ENCODE data around the gene ANKRD33B. TPM values are rescaled to one million over a fixed set of nuclear protein-coding genes. Genes with fewer than 3 reads are reported as not detected.

The ANKRD33B gene
- total RNA-seq, 1 donor from 2014 or later: 31.1 TPM

- H3K36me3 Mint-ChIP-seq (ENCODE audit: low read depth): peaks cover 32% of the 10 kb centered on the region
- H3K4me3 Mint-ChIP-seq (ENCODE audit: low read depth): no peak overlapping the region
- H3K4me1 Mint-ChIP-seq (ENCODE audit: low read depth): peaks cover 59% of the 10 kb centered on the region
- no peak overlapping the region for H3K27ac Mint-ChIP-seq
- H3K27me3 Mint-ChIP-seq (ENCODE audit: low read depth): peaks cover under 1% of the 10 kb centered on the region
- intact Hi-C loops (cut with micrococcal nuclease): no loop called here
- no peak for DNase-seq (ENCODE audit: low spot score)
- H3K9me3 Mint-ChIP-seq: no peaks in the 10 kb centered on the region
Measured at GRCh38 chr5:10588779-10589447, 25.0 kb downstream of the ANKRD33B start.

- peak overlapping the region; percentile 2 for H3K27ac Mint-ChIP-seq
- H3K4me1 Mint-ChIP-seq (ENCODE audit: low read depth): peaks cover 60% of the 10 kb centered on the region
- intact Hi-C loops (cut with micrococcal nuclease): no loop called here
- H3K27me3 Mint-ChIP-seq (ENCODE audit: low read depth): no peaks in the 10 kb centered on the region
- peaks cover 28% of the 10 kb centered on the region for H3K36me3 Mint-ChIP-seq (ENCODE audit: low read depth)
- no peak overlapping the region for H3K4me3 Mint-ChIP-seq (ENCODE audit: low read depth)
- H3K9me3 Mint-ChIP-seq: no peaks in the 10 kb centered on the region
- DNase-seq (ENCODE audit: low spot score): no peak
Measured at GRCh38 chr5:10590226-10590999, 26.5 kb downstream of the ANKRD33B start.

- no peak overlapping the region for H3K4me3 Mint-ChIP-seq (ENCODE audit: low read depth)
- H3K4me1 Mint-ChIP-seq (ENCODE audit: low read depth): peaks cover 63% of the 10 kb centered on the region
- no peak overlapping the region for H3K27ac Mint-ChIP-seq
- H3K9me3 Mint-ChIP-seq: peaks cover under 1% of the 10 kb centered on the region
- no peak for DNase-seq (ENCODE audit: low spot score)
- intact Hi-C loops (cut with micrococcal nuclease): no loop called here
- no peaks in the 10 kb centered on the region for H3K27me3 Mint-ChIP-seq (ENCODE audit: low read depth)
- peaks cover 30% of the 10 kb centered on the region for H3K36me3 Mint-ChIP-seq (ENCODE audit: low read depth)
Measured at GRCh38 chr5:10591159-10591558, 27.3 kb downstream of the ANKRD33B start.

GRCh38 chr5:10591966-10592365 lies 28.1 kb downstream of the ANKRD33B start:
- intact Hi-C loops (cut with micrococcal nuclease): loop anchor here (2.0 kb wide), 1 partner anchor 27 kb away; the partner anchor contains the start of gene ANKRD33B
- Mint-ChIP-seq H3K27ac (no peak overlapping the region), H3K36me3 (ENCODE audit: low read depth) (peaks cover 38% of the 10 kb centered on the region), H3K4me3 (ENCODE audit: low read depth) (no peak overlapping the region), H3K27me3 (ENCODE audit: low read depth) (no peaks in the 10 kb centered on the region), H3K9me3 (peaks cover 4% of the 10 kb centered on the region), H3K4me1 (ENCODE audit: low read depth) (peaks cover 65% of the 10 kb centered on the region)
- no peak for DNase-seq (ENCODE audit: low spot score)

DNA sequence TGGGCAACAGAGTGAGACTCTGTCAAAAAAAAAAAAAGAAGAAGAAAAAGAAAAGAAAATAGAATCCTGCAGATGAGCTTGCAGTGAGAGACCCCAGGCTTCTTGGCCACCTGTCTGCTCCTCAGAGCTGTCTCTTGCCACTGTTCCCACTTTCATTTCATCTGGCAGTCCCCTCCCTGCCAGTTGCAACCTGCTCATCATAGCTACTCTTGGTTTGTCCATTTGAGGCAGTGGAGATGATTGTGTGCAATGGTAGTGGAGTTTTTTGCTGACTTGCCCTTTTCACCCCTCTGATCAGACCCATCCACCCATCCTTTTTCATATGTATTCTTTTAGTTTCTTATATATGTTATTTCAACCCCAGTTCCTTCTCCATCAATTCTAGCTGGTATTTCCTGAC lies 28.7 kb downstream of the ANKRD33B start:
- H3K27ac Mint-ChIP-seq: no peak overlapping the region
- peaks cover 4% of the 10 kb centered on the region for H3K9me3 Mint-ChIP-seq
- H3K4me3 Mint-ChIP-seq (ENCODE audit: low read depth): no peak overlapping the region
- no peak for DNase-seq (ENCODE audit: low spot score)
- H3K27me3 Mint-ChIP-seq (ENCODE audit: low read depth): no peaks in the 10 kb centered on the region
- peaks cover 70% of the 10 kb centered on the region for H3K4me1 Mint-ChIP-seq (ENCODE audit: low read depth)
- intact Hi-C loops (cut with micrococcal nuclease): loop anchor here (2.0 kb wide), 1 partner anchor 28 kb away; the partner anchor contains the start of gene ANKRD33B
- peaks cover 44% of the 10 kb centered on the region for H3K36me3 Mint-ChIP-seq (ENCODE audit: low read depth)

DNA sequence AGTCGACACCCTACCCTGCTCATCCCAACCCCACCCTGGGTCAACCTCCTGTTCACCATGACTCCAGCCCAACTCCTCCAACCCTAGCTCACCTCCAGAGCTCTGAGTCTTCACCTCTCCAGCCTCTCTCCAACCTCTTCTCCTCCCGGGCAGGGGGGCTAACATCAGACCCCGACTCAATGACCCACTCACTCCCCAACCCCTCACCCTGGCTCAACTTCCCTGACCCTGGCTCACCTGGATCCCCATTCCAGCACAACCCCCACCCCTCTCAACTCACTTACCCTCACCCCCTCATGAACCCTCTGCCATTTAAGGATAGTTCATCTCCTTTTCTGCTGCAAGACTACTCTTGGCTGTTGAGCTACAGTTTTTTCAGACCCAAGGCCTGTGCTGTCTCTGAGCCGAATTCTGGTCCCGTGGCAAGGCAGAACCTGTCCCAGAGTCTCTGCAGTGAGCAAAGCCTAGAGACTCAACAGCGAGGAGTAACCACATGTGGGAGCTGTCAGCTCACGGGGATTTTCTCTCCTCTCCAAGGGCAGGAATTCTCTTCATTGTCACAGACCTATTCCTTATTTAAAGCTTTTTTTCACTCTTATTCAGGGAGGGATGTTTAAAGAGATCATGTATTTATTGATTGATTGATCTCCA lies 29.8 kb downstream of the ANKRD33B start:
- Mint-ChIP-seq H3K4me1 (ENCODE audit: low read depth) (peaks cover 71% of the 10 kb centered on the region), H3K27me3 (ENCODE audit: low read depth) (no peaks in the 10 kb centered on the region), H3K4me3 (ENCODE audit: low read depth) (no peak overlapping the region), H3K36me3 (ENCODE audit: low read depth) (peaks cover 44% of the 10 kb centered on the region), H3K27ac (no peak overlapping the region), H3K9me3 (peaks cover 4% of the 10 kb centered on the region)
- DNase-seq (ENCODE audit: low spot score): no peak
- intact Hi-C loops (cut with micrococcal nuclease): loop anchor here (2.0 kb wide), 1 partner anchor 29 kb away; the partner anchor contains the start of gene ANKRD33B

- H3K36me3 Mint-ChIP-seq (ENCODE audit: low read depth): peaks cover 41% of the 10 kb centered on the region
- peaks cover 4% of the 10 kb centered on the region for H3K9me3 Mint-ChIP-seq
- no peak overlapping the region for H3K4me3 Mint-ChIP-seq (ENCODE audit: low read depth)
- peaks cover 68% of the 10 kb centered on the region for H3K4me1 Mint-ChIP-seq (ENCODE audit: low read depth)
- no peaks in the 10 kb centered on the region for H3K27me3 Mint-ChIP-seq (ENCODE audit: low read depth)
- no peak for DNase-seq (ENCODE audit: low spot score)
- peak overlapping the region; percentile 53 for H3K27ac Mint-ChIP-seq
- intact Hi-C loops (cut with micrococcal nuclease): loop anchor here (1.0 kb wide), 2 partner anchors 33 to 41 kb away; no protein-coding TSS in a partner anchor
Measured at GRCh38 chr5:10594591-10595210, 30.8 kb downstream of the ANKRD33B start.

DNA sequence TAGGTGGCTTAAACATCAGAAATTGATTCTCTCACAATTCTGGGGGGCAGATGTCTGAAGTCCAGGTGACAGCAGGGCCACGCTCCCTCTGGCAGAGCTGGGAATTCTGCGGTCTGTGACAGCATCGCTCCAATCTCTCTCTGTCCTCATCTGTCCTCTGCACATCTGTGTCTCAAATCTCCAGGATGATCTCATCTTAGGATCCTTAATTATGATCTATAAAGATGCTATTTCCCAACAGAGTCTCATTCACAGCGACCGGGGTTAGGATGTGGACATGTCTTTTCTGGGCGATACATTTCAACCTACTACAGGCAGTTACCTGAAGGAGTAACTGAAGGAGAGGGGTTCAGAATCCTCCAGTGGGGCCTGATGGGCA lies 31.4 kb downstream of the ANKRD33B start:
- peaks cover 36% of the 10 kb centered on the region for H3K36me3 Mint-ChIP-seq (ENCODE audit: low read depth)
- no peak overlapping the region for H3K4me3 Mint-ChIP-seq (ENCODE audit: low read depth)
- H3K27ac Mint-ChIP-seq: peak overlapping the region; percentile 79
- H3K9me3 Mint-ChIP-seq: peaks cover 5% of the 10 kb centered on the region
- DNase-seq (ENCODE audit: low spot score): no peak
- intact Hi-C loops (cut with micrococcal nuclease): loop anchor here (1.0 kb wide), 2 partner anchors 32 to 40 kb away; no protein-coding TSS in a partner anchor
- no peaks in the 10 kb centered on the region for H3K27me3 Mint-ChIP-seq (ENCODE audit: low read depth)
- peaks cover 69% of the 10 kb centered on the region for H3K4me1 Mint-ChIP-seq (ENCODE audit: low read depth)

GRCh38 chr5:10595672-10596309 lies 31.9 kb downstream of the ANKRD33B start:
- peak; percentile 28 for DNase-seq (ENCODE audit: low spot score)
- H3K9me3 Mint-ChIP-seq: peaks cover 8% of the 10 kb centered on the region
- H3K36me3 Mint-ChIP-seq (ENCODE audit: low read depth): peaks cover 39% of the 10 kb centered on the region
- H3K27me3 Mint-ChIP-seq (ENCODE audit: low read depth): no peaks in the 10 kb centered on the region
- H3K4me1 Mint-ChIP-seq (ENCODE audit: low read depth): peaks cover 69% of the 10 kb centered on the region
- H3K27ac Mint-ChIP-seq: peak overlapping the region; percentile 79
- intact Hi-C loops (cut with micrococcal nuclease): loop anchor here (1.0 kb wide), 4 partner anchors 12 to 40 kb away; no protein-coding TSS in a partner anchor
- H3K4me3 Mint-ChIP-seq (ENCODE audit: low read depth): peak overlapping the region; percentile 7

DNA sequence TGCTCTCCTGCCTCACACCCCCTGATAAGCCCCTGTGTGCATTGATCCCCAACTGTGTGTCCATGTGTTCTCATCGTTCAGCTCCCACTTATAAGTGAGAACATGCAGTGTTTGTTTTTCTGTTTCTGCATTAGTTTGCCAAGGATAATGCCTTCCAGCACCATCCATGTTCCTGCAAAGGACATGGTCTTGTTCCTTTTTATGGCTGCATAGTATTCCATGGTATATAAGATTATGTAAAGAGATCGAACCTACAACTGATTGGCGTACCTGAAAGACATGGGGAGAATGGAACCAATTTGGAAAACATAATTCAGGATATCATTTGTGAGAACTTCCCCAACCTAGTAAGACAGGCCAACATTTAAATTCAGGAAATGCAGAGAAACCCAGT lies 32.4 kb downstream of the ANKRD33B start:
- DNase-seq (ENCODE audit: low spot score): no peak
- peaks cover 8% of the 10 kb centered on the region for H3K9me3 Mint-ChIP-seq
- no peaks in the 10 kb centered on the region for H3K27me3 Mint-ChIP-seq (ENCODE audit: low read depth)
- intact Hi-C loops (cut with micrococcal nuclease): loop anchor here (1.0 kb wide), 2 partner anchors 11 to 17 kb away; no protein-coding TSS in a partner anchor
- H3K27ac Mint-ChIP-seq: peak overlapping the region; percentile 79
- H3K36me3 Mint-ChIP-seq (ENCODE audit: low read depth): peaks cover 39% of the 10 kb centered on the region
- peaks cover 71% of the 10 kb centered on the region for H3K4me1 Mint-ChIP-seq (ENCODE audit: low read depth)
- peak overlapping the region; percentile 7 for H3K4me3 Mint-ChIP-seq (ENCODE audit: low read depth)

DNA sequence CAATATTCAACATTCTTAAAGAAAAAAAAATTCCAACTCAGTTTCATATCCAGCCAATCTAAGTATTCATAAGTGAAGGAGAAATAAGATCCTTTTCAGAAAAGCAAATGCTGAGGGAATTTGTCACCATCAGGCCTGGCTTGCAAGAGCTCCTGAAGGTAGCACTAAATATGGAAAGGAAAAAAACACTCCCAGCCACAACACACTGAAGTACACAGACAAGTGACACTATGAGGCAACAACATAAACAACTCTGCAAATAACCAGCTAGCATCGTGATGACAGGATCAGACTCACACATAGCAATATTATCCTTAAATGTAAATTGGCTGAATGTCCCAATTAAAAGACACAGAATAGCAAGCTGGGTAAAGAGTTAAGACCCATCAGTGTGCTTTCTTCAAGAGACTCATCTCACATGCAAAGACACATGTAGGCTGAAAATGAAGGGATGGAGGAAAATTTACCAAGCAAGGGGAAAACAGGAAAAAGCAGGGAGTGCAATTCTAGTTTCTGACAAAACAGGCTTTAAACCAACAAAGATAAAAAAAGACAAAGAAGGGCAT lies 33.1 kb downstream of the ANKRD33B start:
- intact Hi-C loops (cut with micrococcal nuclease): loop anchor here (1.0 kb wide), 2 partner anchors 10 to 18 kb away; no protein-coding TSS in a partner anchor
- H3K4me3 Mint-ChIP-seq (ENCODE audit: low read depth): no peak overlapping the region
- H3K4me1 Mint-ChIP-seq (ENCODE audit: low read depth): peaks cover 74% of the 10 kb centered on the region
- H3K27me3 Mint-ChIP-seq (ENCODE audit: low read depth): no peaks in the 10 kb centered on the region
- no peak overlapping the region for H3K27ac Mint-ChIP-seq
- H3K9me3 Mint-ChIP-seq: peaks cover 8% of the 10 kb centered on the region
- peaks cover 39% of the 10 kb centered on the region for H3K36me3 Mint-ChIP-seq (ENCODE audit: low read depth)
- no peak for DNase-seq (ENCODE audit: low spot score)

All from activated T-helper 2 cell treated with anti-CD3 and anti-CD28 coated beads, Interferon-gamma antibody, Interleukin-2, Interleukin-4, amounts not matched to agents 10 μg/mL and 5 μg/mL and 100 μg/mL, durations not matched to agents 14 hours and 24 hours and 36 hours (primary cell).